Neural cell (in vitro differentiated cells): Measurements from ENCODE around the gene RRP1. TPM values are rescaled to one million over a fixed set of nuclear protein-coding genes. Genes with fewer than 3 reads are reported as not detected.

ENCODE experiments used
- H2AFZ ChIP-seq: fragments of 200-600, 300-800 bp; sonication (generic), shearing (Covaris generic); 2 replicates; pipeline ENCODE4 v1.6.0; 2014; ENCODE audit warnings: low read depth, mild to moderate bottlenecking, antibody characterized with exemption, low read length, moderate library complexity
- H3F3A ChIP-seq: fragments of 200-600 bp; shearing (Covaris generic); 2 replicates; pipeline ENCODE4 v1.6.1; 2016; ENCODE audit warnings: mild to moderate bottlenecking, moderate library complexity, mixed read lengths, antibody characterized with exemption, low read length; ENCODE audit not compliant: insufficient read depth, poor library complexity, severe bottlenecking
- H3K27ac ChIP-seq: fragments of 200-600, 300-800 bp; sonication (generic), shearing (Covaris generic); 2 replicates; pipeline ENCODE4 v1.5.1; 2014; ENCODE audit warnings: mild to moderate bottlenecking, low read length, moderate library complexity
- H3K27me3 ChIP-seq: fragments of 300-800, 200-600 bp; sonication (generic), shearing (Covaris generic); 2 replicates; pipeline ENCODE4 v1.6.0; 2014; ENCODE audit warnings: mild to moderate bottlenecking, low read depth, low read length, moderate library complexity; ENCODE audit not compliant: insufficient read depth
- H3K36me3 ChIP-seq: fragments of 300-800, 200-600 bp; sonication (generic), shearing (Covaris generic); 2 replicates; pipeline ENCODE4 v1.5.1; 2014; ENCODE audit warnings: mild to moderate bottlenecking, antibody characterized with exemption, low read length, moderate library complexity; ENCODE audit not compliant: insufficient read depth
- H3K4me2 ChIP-seq: fragments of 300-800, 200-600 bp; sonication (generic), shearing (Covaris generic); 2 replicates; pipeline ENCODE4 v1.6.0; 2014; ENCODE audit warnings: mild to moderate bottlenecking, low read length
- H3K4me3 ChIP-seq: fragments of 300-800, 200-600 bp; sonication (generic), shearing (Covaris generic); 2 replicates; pipeline ENCODE4 v1.5.1; 2014; ENCODE audit warnings: mild to moderate bottlenecking, low read length, moderate library complexity
- H3K79me2 ChIP-seq: fragments of 200-600 bp; shearing (Covaris generic); replicated peaks from 2 replicates; pipeline ENCODE4 v1.6.0; 2014; ENCODE audit warnings: mild to moderate bottlenecking, low read length, moderate library complexity; ENCODE audit not compliant: insufficient read depth
- H3K9ac ChIP-seq: fragments of 300-800, 200-600 bp; sonication (generic), shearing (Covaris generic); 2 replicates; pipeline ENCODE4 v1.6.1; 2016; ENCODE audit warnings: mild to moderate bottlenecking, low read length, mixed read lengths
- H3K9me2 ChIP-seq: fragments of 200-600 bp; shearing (Covaris generic); 2 replicates; pipeline ENCODE4 v1.6.1; 2016; ENCODE audit warnings: mild to moderate bottlenecking, low read length, mixed read lengths; ENCODE audit not compliant: insufficient read depth
- H3K9me3 ChIP-seq: fragments of 200-600, 300-800 bp; sonication (generic), shearing (Covaris generic); 2 replicates; pipeline ENCODE4 v1.6.1; 2016; ENCODE audit warnings: mild to moderate bottlenecking, mixed run types, low read length, moderate library complexity, mixed read lengths
- H4K20me1 ChIP-seq: fragments of 200-600 bp; shearing (Covaris generic); 2 replicates; pipeline ENCODE4 v1.6.1; 2016; ENCODE audit warnings: mild to moderate bottlenecking, mixed run types; ENCODE audit not compliant: insufficient read depth
- EP300 ChIP-seq: fragments of 450-650 bp; conservative IDR thresholded peaks from 2 replicates; pipeline ENCODE4 v1.6.1; 2014; ENCODE audit warnings: antibody characterized with exemption, mild to moderate bottlenecking, moderate library complexity; ENCODE audit not compliant: poor library complexity, severe bottlenecking
- EZH2 ChIP-seq: fragments of 200-600, 300-800 bp; shearing (Covaris generic), sonication (generic); IDR thresholded peaks from 2 replicates; pipeline ENCODE4 v1.6.1; 2014; ENCODE audit warnings: antibody characterized with exemption, low read length, borderline replicate concordance, mild to moderate bottlenecking; ENCODE audit not compliant: insufficient read depth, poor library complexity, severe bottlenecking
- MXI1 ChIP-seq: fragments of 450-650 bp; conservative IDR thresholded peaks from 2 replicates; pipeline ENCODE4 v1.6.1; 2014; ENCODE audit warnings: antibody characterized with exemption, mild to moderate bottlenecking; ENCODE audit not compliant: poor library complexity, severe bottlenecking
- POLR2AphosphoS5 ChIP-seq: IDR thresholded peaks from 2 replicates; pipeline ENCODE4 v1.6.1; 2012
- RAD21 ChIP-seq: fragments of 450-650 bp; conservative IDR thresholded peaks from 2 replicates; pipeline ENCODE4 v1.6.1; 2014; ENCODE audit warnings: antibody characterized with exemption, mild to moderate bottlenecking, moderate library complexity
- SMC3 ChIP-seq: fragments of 450-650 bp; conservative IDR thresholded peaks from 2 replicates; pipeline ENCODE4 v1.6.1; 2014; ENCODE audit warnings: antibody characterized with exemption, mild to moderate bottlenecking, moderate library complexity; ENCODE audit not compliant: poor library complexity
- TAF1 ChIP-seq: IDR thresholded peaks from 2 replicates; pipeline ENCODE4 v1.6.1; 2012; ENCODE audit warnings: low read depth
- polyA plus RNA-seq: library from polyadenylated mRNA; depleted of rRNA; stranded (reverse); fragments of >200 nt; gene quantifications from 2 replicates; pipeline ENCODE4 v1.2.3, GENCODE V29; 2014
- TF ChIP-seq, protein P1 (sequence below): IDR thresholded peaks from 2 replicates; pipeline ENCODE4 v1.6.1; 2012; ENCODE audit warnings: borderline replicate concordance
- TF ChIP-seq, protein P2 (sequence below): fragments of 450-650 bp; IDR thresholded peaks from 2 replicates; pipeline ENCODE4 v1.5.1; 2014; ENCODE audit warnings: antibody characterized with exemption, mild to moderate bottlenecking, moderate library complexity; ENCODE audit not compliant: poor library complexity, severe bottlenecking

Gene RRP1
- polyA plus RNA-seq, 1 donor from 2014 or later, result 35.8 TPM

- Histone ChIP-seq H3K4me2 (no peak overlapping the region), H2AFZ (no peak overlapping the region), H3F3A (no peaks in the 10 kb centered on the region), H3K9me3 (no peaks in the 10 kb centered on the region), H3K27ac (no peak overlapping the region), H3K36me3 (no peaks in the 10 kb centered on the region), H3K4me3 (no peak overlapping the region), H3K9ac (no peak overlapping the region), H3K9me2 (no peaks in the 10 kb centered on the region), H4K20me1 (no peaks in the 10 kb centered on the region), H3K79me2 (no peaks in the 10 kb centered on the region), H3K27me3 (no peaks in the 10 kb centered on the region)
- no peak for TF ChIP-seq EZH2
- TF ChIP-seq, protein P1, sequence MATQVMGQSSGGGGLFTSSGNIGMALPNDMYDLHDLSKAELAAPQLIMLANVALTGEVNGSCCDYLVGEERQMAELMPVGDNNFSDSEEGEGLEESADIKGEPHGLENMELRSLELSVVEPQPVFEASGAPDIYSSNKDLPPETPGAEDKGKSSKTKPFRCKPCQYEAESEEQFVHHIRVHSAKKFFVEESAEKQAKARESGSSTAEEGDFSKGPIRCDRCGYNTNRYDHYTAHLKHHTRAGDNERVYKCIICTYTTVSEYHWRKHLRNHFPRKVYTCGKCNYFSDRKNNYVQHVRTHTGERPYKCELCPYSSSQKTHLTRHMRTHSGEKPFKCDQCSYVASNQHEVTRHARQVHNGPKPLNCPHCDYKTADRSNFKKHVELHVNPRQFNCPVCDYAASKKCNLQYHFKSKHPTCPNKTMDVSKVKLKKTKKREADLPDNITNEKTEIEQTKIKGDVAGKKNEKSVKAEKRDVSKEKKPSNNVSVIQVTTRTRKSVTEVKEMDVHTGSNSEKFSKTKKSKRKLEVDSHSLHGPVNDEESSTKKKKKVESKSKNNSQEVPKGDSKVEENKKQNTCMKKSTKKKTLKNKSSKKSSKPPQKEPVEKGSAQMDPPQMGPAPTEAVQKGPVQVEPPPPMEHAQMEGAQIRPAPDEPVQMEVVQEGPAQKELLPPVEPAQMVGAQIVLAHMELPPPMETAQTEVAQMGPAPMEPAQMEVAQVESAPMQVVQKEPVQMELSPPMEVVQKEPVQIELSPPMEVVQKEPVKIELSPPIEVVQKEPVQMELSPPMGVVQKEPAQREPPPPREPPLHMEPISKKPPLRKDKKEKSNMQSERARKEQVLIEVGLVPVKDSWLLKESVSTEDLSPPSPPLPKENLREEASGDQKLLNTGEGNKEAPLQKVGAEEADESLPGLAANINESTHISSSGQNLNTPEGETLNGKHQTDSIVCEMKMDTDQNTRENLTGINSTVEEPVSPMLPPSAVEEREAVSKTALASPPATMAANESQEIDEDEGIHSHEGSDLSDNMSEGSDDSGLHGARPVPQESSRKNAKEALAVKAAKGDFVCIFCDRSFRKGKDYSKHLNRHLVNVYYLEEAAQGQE, result no peak
- TF ChIP-seq, protein P2, sequence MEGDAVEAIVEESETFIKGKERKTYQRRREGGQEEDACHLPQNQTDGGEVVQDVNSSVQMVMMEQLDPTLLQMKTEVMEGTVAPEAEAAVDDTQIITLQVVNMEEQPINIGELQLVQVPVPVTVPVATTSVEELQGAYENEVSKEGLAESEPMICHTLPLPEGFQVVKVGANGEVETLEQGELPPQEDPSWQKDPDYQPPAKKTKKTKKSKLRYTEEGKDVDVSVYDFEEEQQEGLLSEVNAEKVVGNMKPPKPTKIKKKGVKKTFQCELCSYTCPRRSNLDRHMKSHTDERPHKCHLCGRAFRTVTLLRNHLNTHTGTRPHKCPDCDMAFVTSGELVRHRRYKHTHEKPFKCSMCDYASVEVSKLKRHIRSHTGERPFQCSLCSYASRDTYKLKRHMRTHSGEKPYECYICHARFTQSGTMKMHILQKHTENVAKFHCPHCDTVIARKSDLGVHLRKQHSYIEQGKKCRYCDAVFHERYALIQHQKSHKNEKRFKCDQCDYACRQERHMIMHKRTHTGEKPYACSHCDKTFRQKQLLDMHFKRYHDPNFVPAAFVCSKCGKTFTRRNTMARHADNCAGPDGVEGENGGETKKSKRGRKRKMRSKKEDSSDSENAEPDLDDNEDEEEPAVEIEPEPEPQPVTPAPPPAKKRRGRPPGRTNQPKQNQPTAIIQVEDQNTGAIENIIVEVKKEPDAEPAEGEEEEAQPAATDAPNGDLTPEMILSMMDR, result no peak
- TF ChIP-seq EP300, result no peak
- no peak for TF ChIP-seq SMC3
- TF ChIP-seq POLR2AphosphoS5, result no peak
- no peak for TF ChIP-seq MXI1
Measured at GRCh38 chr21:43809346-43809799, 20.0 kb downstream of the RRP1 start.

DNA sequence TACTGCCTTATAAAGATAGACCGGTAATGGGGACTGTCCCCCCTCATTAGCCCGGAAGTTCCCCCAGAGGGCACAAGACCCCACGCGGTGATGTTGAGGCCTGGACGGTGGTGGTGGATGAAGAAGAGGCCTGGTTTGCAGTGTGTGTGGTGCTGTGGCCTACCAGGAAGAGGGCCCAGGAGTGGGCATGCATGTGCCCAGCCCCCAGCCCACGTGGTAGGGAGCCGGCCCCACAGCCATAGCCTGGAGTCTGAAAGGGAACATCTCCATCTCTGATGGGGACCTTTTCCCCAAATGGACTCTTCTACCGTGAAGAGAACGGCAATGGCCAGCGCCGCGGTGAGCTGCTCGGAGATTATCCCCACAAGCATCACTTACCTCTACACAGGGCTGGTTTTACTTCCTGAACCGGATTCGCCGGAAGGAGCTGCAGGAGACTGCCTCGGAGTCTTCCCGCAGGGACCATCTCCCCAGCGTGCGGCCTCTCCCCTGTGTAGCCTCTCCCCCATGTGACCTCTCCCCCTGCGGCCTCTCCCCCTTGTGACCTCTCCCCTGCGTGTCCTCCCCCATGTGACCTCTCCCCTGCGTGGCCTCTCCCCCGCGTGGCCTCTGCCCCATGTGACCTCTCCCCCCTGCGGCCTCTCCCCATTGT, 20.6 kb downstream of the RRP1 start:
- H4K20me1 ChIP-seq, result no peaks in the 10 kb centered on the region
- H3F3A ChIP-seq, result no peaks in the 10 kb centered on the region
- H3K9me2 ChIP-seq, result no peaks in the 10 kb centered on the region
- no peak overlapping the region for H3K4me3 ChIP-seq
- no peak overlapping the region for H3K4me2 ChIP-seq
- no peaks in the 10 kb centered on the region for H3K27me3 ChIP-seq
- H3K9ac ChIP-seq, result no peak overlapping the region
- H2AFZ ChIP-seq, result no peak overlapping the region
- no peaks in the 10 kb centered on the region for H3K36me3 ChIP-seq
- no peaks in the 10 kb centered on the region for H3K79me2 ChIP-seq
- TF ChIP-seq TAF1 (no peak), POLR2AphosphoS5 (no peak), EZH2 (no peak), MXI1 (no peak), SMC3 (no peak), EP300 (no peak), RAD21 (no peak)
- TF ChIP-seq, protein P2, result no peak
- TF ChIP-seq, protein P1, result no peak
- H3K9me3 ChIP-seq, result no peaks in the 10 kb centered on the region
- H3K27ac ChIP-seq, result no peak overlapping the region
